Lower leg skin (tissue), 3 donors: ENCODE data around the gene FSTL1.

Experiments used
- CTCF ChIP-seq, 3 donors: fragments of 450-650 bp; IDR thresholded peaks; one replicate each; pipeline ENCODE4 v1.5.1; 2016; ENCODE audit warnings: antibody characterized with exemption in 3 of 3, mild to moderate bottlenecking in 3 of 3, moderate library complexity in 2 of 3
- POLR2A ChIP-seq, 2 donors: fragments of 450-650 bp; IDR thresholded peaks; one replicate each; pipeline ENCODE4 v1.6.1; 2016 to 2017; ENCODE audit warnings: antibody characterized with exemption in 2 of 2, mild to moderate bottlenecking in 1 of 2, moderate library complexity in 1 of 2

GRCh38 chr3:120446891-120447668 lies 3.7 kb downstream of the FSTL1 start:
- TF ChIP-seq POLR2A (IDR thresholded peaks at IDR 0.05) (no peak), CTCF (IDR thresholded peaks at IDR 0.05) (no peak)
